ENCODE results near the gene IGFBP2. TPM values are rescaled to one million over a fixed set of nuclear protein-coding genes. Genes with fewer than 3 reads are reported as not detected.

The IGFBP2 gene
- total and polyA plus RNA-seq, 2 experiments from 2014 or later = 163 to 338 TPM

DNA sequence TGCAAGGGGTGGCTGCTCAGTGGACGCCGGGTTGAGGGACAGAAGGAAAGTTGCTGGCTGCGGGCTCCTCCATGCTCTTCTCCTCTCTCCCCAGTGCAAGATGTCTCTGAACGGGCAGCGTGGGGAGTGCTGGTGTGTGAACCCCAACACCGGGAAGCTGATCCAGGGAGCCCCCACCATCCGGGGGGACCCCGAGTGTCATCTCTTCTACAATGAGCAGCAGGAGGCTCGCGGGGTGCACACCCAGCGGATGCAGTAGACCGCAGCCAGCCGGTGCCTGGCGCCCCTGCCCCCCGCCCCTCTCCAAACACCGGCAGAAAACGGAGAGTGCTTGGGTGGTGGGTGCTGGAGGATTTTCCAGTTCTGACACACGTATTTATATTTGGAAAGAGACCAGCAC, 30.6 kb downstream of the IGFBP2 start:
- H3K36me3 ChIP-seq (replicated peaks; ENCODE audit: insufficient read depth, low read depth) = no peaks in the 10 kb centered on the region
- no peak overlapping the region for H3K4me3 ChIP-seq
- H3K27ac ChIP-seq = no peak overlapping the region
- DNase-seq (ENCODE audit: low spot score) = no peak
- H3K4me2 ChIP-seq = no peak overlapping the region
- H2AFZ ChIP-seq = no peak overlapping the region
- no peaks in the 10 kb centered on the region for H3K27me3 ChIP-seq
- peaks cover 17% of the 10 kb centered on the region for H3K4me1 ChIP-seq (ENCODE audit: insufficient read depth)
- no peaks in the 10 kb centered on the region for H3K9me3 ChIP-seq (ENCODE audit: low read depth)
- H3K9me2 ChIP-seq (replicated peaks; ENCODE audit: insufficient read depth) = no peaks in the 10 kb centered on the region
- no peak for TF ChIP-seq EZH2 (IDR thresholded peaks at IDR 0.05; ENCODE audit: borderline replicate concordance)
- TF ChIP-seq, protein P1, sequence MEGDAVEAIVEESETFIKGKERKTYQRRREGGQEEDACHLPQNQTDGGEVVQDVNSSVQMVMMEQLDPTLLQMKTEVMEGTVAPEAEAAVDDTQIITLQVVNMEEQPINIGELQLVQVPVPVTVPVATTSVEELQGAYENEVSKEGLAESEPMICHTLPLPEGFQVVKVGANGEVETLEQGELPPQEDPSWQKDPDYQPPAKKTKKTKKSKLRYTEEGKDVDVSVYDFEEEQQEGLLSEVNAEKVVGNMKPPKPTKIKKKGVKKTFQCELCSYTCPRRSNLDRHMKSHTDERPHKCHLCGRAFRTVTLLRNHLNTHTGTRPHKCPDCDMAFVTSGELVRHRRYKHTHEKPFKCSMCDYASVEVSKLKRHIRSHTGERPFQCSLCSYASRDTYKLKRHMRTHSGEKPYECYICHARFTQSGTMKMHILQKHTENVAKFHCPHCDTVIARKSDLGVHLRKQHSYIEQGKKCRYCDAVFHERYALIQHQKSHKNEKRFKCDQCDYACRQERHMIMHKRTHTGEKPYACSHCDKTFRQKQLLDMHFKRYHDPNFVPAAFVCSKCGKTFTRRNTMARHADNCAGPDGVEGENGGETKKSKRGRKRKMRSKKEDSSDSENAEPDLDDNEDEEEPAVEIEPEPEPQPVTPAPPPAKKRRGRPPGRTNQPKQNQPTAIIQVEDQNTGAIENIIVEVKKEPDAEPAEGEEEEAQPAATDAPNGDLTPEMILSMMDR (IDR thresholded peaks at IDR 0.05; ENCODE audit: poor library complexity) = no peak
- no peak for TF ChIP-seq EZH2phosphoT487 (IDR thresholded peaks at IDR 0.05; ENCODE audit: low read depth, severe bottlenecking, unreplicated experiment)
- no peaks in the 10 kb centered on the region for H4K20me1 ChIP-seq (ENCODE audit: insufficient read depth, poor library complexity, severe bottlenecking)
- WGBS (ENCODE audit: low lambda C conversion rate, missing lambda C conversion rate) = 96% methylated on average over 18 of the region's 18 CpGs
- H3K79me2 ChIP-seq = no peaks in the 10 kb centered on the region

DNA sequence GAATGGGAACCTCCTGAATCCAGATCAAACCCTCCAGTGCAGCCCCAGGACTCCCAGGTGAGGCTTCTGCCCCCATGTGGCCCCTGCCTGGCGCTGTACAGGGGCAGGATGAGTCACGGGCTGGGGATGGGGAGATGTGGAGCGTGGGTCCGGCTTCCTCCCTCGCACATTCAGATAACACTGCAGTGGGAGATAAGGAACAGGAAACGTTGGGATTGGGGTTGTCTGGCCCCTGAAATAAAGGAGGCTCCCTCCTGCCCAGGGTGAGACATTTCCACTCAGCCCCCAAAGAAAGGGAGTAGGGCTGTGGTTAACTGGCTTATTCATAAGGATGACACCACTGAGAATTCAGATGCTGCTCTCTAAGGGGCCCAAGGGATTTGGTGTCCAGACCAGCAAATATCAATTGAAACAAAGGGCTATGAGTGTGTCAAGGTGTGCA, 31.4 kb downstream of the IGFBP2 start:
- H3K4me1 ChIP-seq (ENCODE audit: insufficient read depth) = peaks cover 17% of the 10 kb centered on the region
- H3K9me3 ChIP-seq (ENCODE audit: low read depth) = no peaks in the 10 kb centered on the region
- H4K20me1 ChIP-seq (ENCODE audit: insufficient read depth, poor library complexity, severe bottlenecking) = no peaks in the 10 kb centered on the region
- no peaks in the 10 kb centered on the region for H3K9me2 ChIP-seq (replicated peaks; ENCODE audit: insufficient read depth)
- 60% methylated on average over 6 of the region's 6 CpGs for WGBS (ENCODE audit: low lambda C conversion rate, missing lambda C conversion rate)
- no peaks in the 10 kb centered on the region for H3K79me2 ChIP-seq
- H2AFZ ChIP-seq = no peak overlapping the region
- peak overlapping the region; percentile 47 for H3K27ac ChIP-seq
- H3K27me3 ChIP-seq = no peaks in the 10 kb centered on the region
- H3K36me3 ChIP-seq (replicated peaks; ENCODE audit: insufficient read depth, low read depth) = no peaks in the 10 kb centered on the region
- H3K4me2 ChIP-seq = no peak overlapping the region
- DNase-seq (ENCODE audit: low spot score) = peak; percentile 69
- no peak overlapping the region for H3K4me3 ChIP-seq
- TF ChIP-seq, protein P1 (IDR thresholded peaks at IDR 0.05; ENCODE audit: poor library complexity) = peak; percentile 34
- TF ChIP-seq EZH2 (IDR thresholded peaks at IDR 0.05; ENCODE audit: borderline replicate concordance) (no peak), EZH2phosphoT487 (IDR thresholded peaks at IDR 0.05; ENCODE audit: low read depth, severe bottlenecking, unreplicated experiment) (no peak)

DNA sequence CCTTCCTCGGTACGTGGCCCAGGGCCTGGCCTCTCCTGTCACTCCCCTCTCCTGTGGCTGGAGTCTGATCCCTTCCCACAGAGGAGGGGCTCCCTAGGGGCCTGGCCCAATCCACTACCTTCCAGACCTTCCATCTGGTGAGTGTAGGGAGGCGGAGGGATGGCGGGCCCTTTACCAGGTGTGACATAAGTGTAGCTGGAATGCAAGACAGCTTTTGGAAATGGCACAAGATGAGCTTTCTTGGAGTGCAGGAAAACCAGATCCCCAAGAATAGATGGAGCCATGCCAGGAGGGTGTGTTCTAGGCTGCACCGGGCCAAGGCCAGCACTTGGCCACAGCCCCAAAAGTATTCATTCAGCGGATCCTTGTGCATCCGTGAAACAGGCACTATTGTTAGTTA, 32.0 kb downstream of the IGFBP2 start:
- WGBS (ENCODE audit: low lambda C conversion rate, missing lambda C conversion rate) = 48% methylated on average over 7 of the region's 7 CpGs
- H3K4me3 ChIP-seq = no peak overlapping the region
- H3K9me2 ChIP-seq (replicated peaks; ENCODE audit: insufficient read depth) = no peaks in the 10 kb centered on the region
- peak; percentile 66 for DNase-seq (ENCODE audit: low spot score)
- peaks cover 17% of the 10 kb centered on the region for H3K4me1 ChIP-seq (ENCODE audit: insufficient read depth)
- no peak for TF ChIP-seq EZH2 (IDR thresholded peaks at IDR 0.05; ENCODE audit: borderline replicate concordance)
- TF ChIP-seq, protein P1 (IDR thresholded peaks at IDR 0.05; ENCODE audit: poor library complexity) = no peak
- TF ChIP-seq EZH2phosphoT487 (IDR thresholded peaks at IDR 0.05; ENCODE audit: low read depth, severe bottlenecking, unreplicated experiment) = no peak
- H3K27ac ChIP-seq = peak overlapping the region; percentile 64
- H3K27me3 ChIP-seq = no peaks in the 10 kb centered on the region
- no peaks in the 10 kb centered on the region for H4K20me1 ChIP-seq (ENCODE audit: insufficient read depth, poor library complexity, severe bottlenecking)
- H3K79me2 ChIP-seq = no peaks in the 10 kb centered on the region
- peak overlapping the region; percentile 34 for H3K4me2 ChIP-seq
- no peaks in the 10 kb centered on the region for H3K9me3 ChIP-seq (ENCODE audit: low read depth)
- H2AFZ ChIP-seq = no peak overlapping the region
- H3K36me3 ChIP-seq (replicated peaks; ENCODE audit: insufficient read depth, low read depth) = no peaks in the 10 kb centered on the region

DNA sequence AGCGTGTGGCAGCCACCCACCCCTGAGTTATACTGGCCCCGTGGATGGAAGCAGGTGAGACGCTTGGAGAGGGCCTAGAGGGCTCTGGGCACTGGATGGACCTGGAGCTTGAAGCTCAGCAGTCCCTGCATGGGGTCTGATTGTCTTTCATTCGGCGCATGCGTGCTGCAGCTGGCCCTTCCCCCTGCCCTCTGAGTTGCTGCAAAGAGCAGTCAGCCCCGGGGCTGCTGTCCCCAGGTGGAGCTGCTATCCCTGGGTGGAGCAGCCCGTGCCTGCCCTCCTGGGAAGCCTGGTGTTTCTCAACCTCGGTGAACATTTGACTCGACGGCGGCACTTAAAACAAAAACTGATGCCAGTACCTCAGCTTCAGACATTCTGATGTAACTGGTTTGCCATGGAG, 32.5 kb downstream of the IGFBP2 start:
- peak; percentile 84 for DNase-seq (ENCODE audit: low spot score)

More for the DNA sequence above, 32.5 kb downstream of the IGFBP2 start:
- no peaks in the 10 kb centered on the region for H3K27me3 ChIP-seq
- TF ChIP-seq, protein P1 (IDR thresholded peaks at IDR 0.05; ENCODE audit: poor library complexity) = peak; percentile 6
- TF ChIP-seq EZH2phosphoT487 (IDR thresholded peaks at IDR 0.05; ENCODE audit: low read depth, severe bottlenecking, unreplicated experiment) (no peak), EZH2 (IDR thresholded peaks at IDR 0.05; ENCODE audit: borderline replicate concordance) (no peak)
- no peaks in the 10 kb centered on the region for H3K79me2 ChIP-seq
- H3K9me3 ChIP-seq (ENCODE audit: low read depth) = no peaks in the 10 kb centered on the region
- peak overlapping the region; percentile 34 for H3K4me2 ChIP-seq
- H2AFZ ChIP-seq = no peak overlapping the region
- peaks cover 17% of the 10 kb centered on the region for H3K4me1 ChIP-seq (ENCODE audit: insufficient read depth)
- H3K36me3 ChIP-seq (replicated peaks; ENCODE audit: insufficient read depth, low read depth) = no peaks in the 10 kb centered on the region
- H3K9me2 ChIP-seq (replicated peaks; ENCODE audit: insufficient read depth) = no peaks in the 10 kb centered on the region
- H3K4me3 ChIP-seq = no peak overlapping the region
- 25% methylated on average over 12 of the region's 12 CpGs for WGBS (ENCODE audit: low lambda C conversion rate, missing lambda C conversion rate)
- H4K20me1 ChIP-seq (ENCODE audit: insufficient read depth, poor library complexity, severe bottlenecking) = no peaks in the 10 kb centered on the region
- H3K27ac ChIP-seq = peak overlapping the region; percentile 64
